Smooth muscle cell (in vitro differentiated cells): Measurements from ENCODE around the gene PLEKHM2. TPM values are rescaled to one million over a fixed set of nuclear protein-coding genes. Genes with fewer than 3 reads are reported as not detected.

Experiments used
- DNase-seq: peaks from one replicate; lab custom pipeline; 2025; ENCODE audit not compliant: unreplicated experiment; lab: John Stamatoyannopoulos, UW
- H2AFZ ChIP-seq: fragments of 200-600 bp; sonication (generic); 2 replicates; pipeline ENCODE4 v1.6.0; 2016; ENCODE audit warnings: antibody characterized with exemption, low read depth, mild to moderate bottlenecking
- H3F3A ChIP-seq: fragments of 200-600 bp; sonication (generic); 2 replicates; pipeline ENCODE4 v1.6.0; 2017; ENCODE audit warnings: antibody characterized with exemption, low read depth
- H3K27ac ChIP-seq: fragments of 200-600 bp; sonication (generic); 2 replicates; pipeline ENCODE4 v1.5.1; 2016; ENCODE audit warnings: low read depth, mild to moderate bottlenecking
- H3K27me3 ChIP-seq: fragments of 200-600 bp; sonication (generic); 2 replicates; pipeline ENCODE4 v1.6.1; 2016; ENCODE audit warnings: low read depth, mild to moderate bottlenecking
- H3K36me3 ChIP-seq: fragments of 200-600 bp; sonication (generic); 2 replicates; pipeline ENCODE4 v1.5.1; 2016; ENCODE audit warnings: low read depth
- H3K4me1 ChIP-seq: fragments of 200-600 bp; sonication (generic); 2 replicates; pipeline ENCODE4 v1.5.1; 2016; ENCODE audit warnings: low read depth
- H3K4me2 ChIP-seq: fragments of 200-600 bp; sonication (generic); 2 replicates; pipeline ENCODE4 v1.6.0; 2016; ENCODE audit warnings: mild to moderate bottlenecking
- H3K4me3 ChIP-seq: fragments of 200-600 bp; sonication (generic); 2 replicates; pipeline ENCODE4 v1.5.1; 2016; ENCODE audit warnings: mild to moderate bottlenecking
- H3K79me2 ChIP-seq: fragments of 200-600 bp; sonication (generic); 2 replicates; pipeline ENCODE4 v1.6.0; 2016; ENCODE audit warnings: low read depth, mild to moderate bottlenecking
- H3K9ac ChIP-seq: fragments of 200-600 bp; sonication (generic); 2 replicates; pipeline ENCODE4 v1.6.0; 2016; ENCODE audit warnings: low read depth
- H3K9me3 ChIP-seq: fragments of 200-600 bp; sonication (generic); replicated peaks from 2 replicates; pipeline ENCODE4 v1.5.1; 2016; ENCODE audit warnings: low read depth
- H4K20me1 ChIP-seq: fragments of 200-600 bp; sonication (generic); 2 replicates; pipeline ENCODE4 v1.6.0; 2016; ENCODE audit warnings: low read depth
- CTCF ChIP-seq: fragments of 200-600 bp; sonication (generic); IDR thresholded peaks from 2 replicates; pipeline ENCODE4 v1.5.1; 2017; ENCODE audit warnings: borderline replicate concordance, mild to moderate bottlenecking, antibody characterized with exemption; ENCODE audit not compliant: insufficient read depth, poor library complexity, severe bottlenecking
- WGBS: methylation state at CpG from one replicate; pipeline ENCODE4 v1.1.7; 2016; ENCODE audit warnings: low lambda C conversion rate; 5-methylcytosine and 5-hydroxymethylcytosine counted together
- polyA plus RNA-seq: library from polyadenylated mRNA; unstranded; fragments of >200 nt; fragmentation: Nextera tagmentation; extraction: Ambion mirVana; gene quantifications from 2 replicates; pipeline ENCODE4 v1.2.1, GENCODE V29; 2016
- total RNA-seq: library from RNA; depleted of rRNA; stranded (reverse); fragments of >200 nt; gene quantifications from 2 replicates; pipeline ENCODE4 v1.2.3, GENCODE V29; 2014

The PLEKHM2 gene
- total and polyA plus RNA-seq, 2 experiments from 2014 or later = 26.5 to 39.6 TPM

DNA sequence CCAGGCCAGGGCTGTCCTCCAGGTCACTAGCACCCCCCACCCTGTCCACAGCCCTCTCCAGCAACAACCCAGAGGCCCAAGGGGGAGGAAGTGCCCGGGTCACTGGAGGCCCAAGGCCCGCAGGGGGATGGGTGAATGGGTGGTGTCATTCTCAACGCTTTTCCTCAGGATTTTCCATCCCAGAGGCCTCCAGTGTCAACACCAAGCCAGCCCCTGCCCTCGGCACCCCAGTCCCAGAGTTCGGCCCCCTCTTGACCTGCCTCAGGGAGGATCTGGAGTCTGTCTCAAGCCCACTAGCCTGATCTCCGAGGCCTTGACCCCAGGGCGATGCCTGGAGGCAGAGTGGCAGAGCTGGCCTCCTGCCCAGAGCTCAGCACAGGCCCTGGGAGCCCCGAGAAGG, 63.3 kb downstream of the PLEKHM2 start:
- H3K36me3 ChIP-seq = no peaks in the 10 kb centered on the region
- no peak overlapping the region for H2AFZ ChIP-seq
- H3K9ac ChIP-seq = no peak overlapping the region
- no peak for DNase-seq
- no peak overlapping the region for H3K4me3 ChIP-seq
- no peak overlapping the region for H3K27ac ChIP-seq
- no peak overlapping the region for H3K4me2 ChIP-seq
- no peaks in the 10 kb centered on the region for H3F3A ChIP-seq
- H3K27me3 ChIP-seq = no peaks in the 10 kb centered on the region
- peaks cover 4% of the 10 kb centered on the region for H3K4me1 ChIP-seq
- H3K79me2 ChIP-seq = no peaks in the 10 kb centered on the region
- no peaks in the 10 kb centered on the region for H4K20me1 ChIP-seq
- TF ChIP-seq CTCF = no peak
- H3K9me3 ChIP-seq = no peaks in the 10 kb centered on the region
- 63% methylated on average over 8 of the region's 8 CpGs for WGBS

DNA sequence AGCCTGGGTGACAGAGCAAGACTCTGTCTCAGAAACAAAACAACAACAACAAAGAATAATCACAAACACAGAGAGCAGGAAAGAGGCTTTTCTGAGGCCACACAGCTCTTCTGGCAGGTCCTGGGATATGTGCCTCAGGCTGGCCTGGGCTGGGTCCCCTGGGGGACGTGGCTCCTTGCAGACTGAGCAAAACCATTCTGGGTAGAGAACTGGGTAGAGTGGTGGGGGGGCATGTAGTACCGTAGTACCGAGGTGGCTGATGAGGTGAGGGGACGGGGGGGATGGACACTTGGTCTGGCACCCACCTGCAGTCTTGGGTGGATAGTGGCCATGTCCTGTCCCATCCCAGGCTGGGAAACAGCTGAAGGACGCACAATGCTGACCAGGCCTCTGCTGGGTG, 64.1 kb downstream of the PLEKHM2 start:
- Histone ChIP-seq H3F3A (no peaks in the 10 kb centered on the region), H3K79me2 (no peaks in the 10 kb centered on the region), H3K4me3 (no peak overlapping the region), H3K9me3 (no peaks in the 10 kb centered on the region), H3K27ac (no peak overlapping the region), H3K4me2 (no peak overlapping the region), H3K36me3 (no peaks in the 10 kb centered on the region), H3K27me3 (no peaks in the 10 kb centered on the region), H3K9ac (no peak overlapping the region), H4K20me1 (no peaks in the 10 kb centered on the region), H2AFZ (no peak overlapping the region), H3K4me1 (peaks cover 4% of the 10 kb centered on the region)
- 86% methylated on average over 5 of the region's 5 CpGs for WGBS
- no peak for TF ChIP-seq CTCF
- DNase-seq = no peak

- no peak overlapping the region for H3K9ac ChIP-seq
- H3K4me1 ChIP-seq = peaks cover 4% of the 10 kb centered on the region
- no peaks in the 10 kb centered on the region for H3K27me3 ChIP-seq
- no peak for TF ChIP-seq CTCF
- DNase-seq = no peak
- H3K4me2 ChIP-seq = no peak overlapping the region
- 74% methylated on average over 10 of the region's 10 CpGs for WGBS
- no peaks in the 10 kb centered on the region for H4K20me1 ChIP-seq
- no peaks in the 10 kb centered on the region for H3K9me3 ChIP-seq
- no peak overlapping the region for H3K27ac ChIP-seq
- no peaks in the 10 kb centered on the region for H3K79me2 ChIP-seq
- no peak overlapping the region for H3K4me3 ChIP-seq
- H2AFZ ChIP-seq = no peak overlapping the region
- no peaks in the 10 kb centered on the region for H3F3A ChIP-seq
- no peaks in the 10 kb centered on the region for H3K36me3 ChIP-seq
Measured at GRCh38 chr1:15748690-15749398, 64.7 kb downstream of the PLEKHM2 start.
